ENCODE measurements around the gene RALGDS. TPM values are rescaled to one million over a fixed set of nuclear protein-coding genes. Genes with fewer than 3 reads are reported as not detected.

RALGDS gene
- total RNA-seq, 1 donor from 2014 or later: 66.3 TPM

DNA sequence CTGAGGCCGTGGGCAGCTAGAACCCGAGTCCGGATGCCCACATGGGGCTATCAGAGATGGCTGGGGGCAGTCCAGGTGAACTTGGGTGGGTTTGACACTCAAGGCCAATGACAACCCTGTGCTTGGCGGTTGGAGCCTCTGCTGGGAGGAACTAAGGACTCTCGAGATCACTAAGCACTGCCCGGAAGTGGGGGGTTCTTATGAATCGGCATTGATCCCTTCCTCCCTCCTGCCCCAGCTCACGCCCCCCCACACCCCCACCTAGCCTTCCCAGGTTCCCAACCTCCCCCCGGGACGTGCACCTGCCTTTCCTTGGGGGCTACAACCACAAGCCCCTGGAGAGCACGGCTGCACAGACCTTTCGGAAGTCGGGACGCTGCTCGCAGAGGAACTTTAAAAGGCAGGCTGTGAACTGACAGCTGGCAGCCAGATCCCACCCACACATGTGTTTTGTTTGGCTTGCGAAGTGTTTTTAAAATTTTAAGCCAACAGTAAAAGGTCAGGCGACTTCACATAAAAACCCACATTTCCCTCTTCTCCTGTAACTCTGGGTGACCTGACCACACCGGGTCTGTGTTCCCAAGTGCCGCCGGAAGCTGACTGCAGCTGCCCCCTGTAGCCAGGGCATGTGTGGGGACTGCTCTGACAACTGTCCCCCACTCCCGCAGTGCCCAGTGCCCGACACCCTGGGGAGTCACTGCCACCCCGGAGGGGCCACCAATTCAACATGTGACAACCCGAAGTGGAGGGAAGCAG is 5.1 kb upstream of the RALGDS start:
- Histone ChIP-seq H3K27me3 (no peaks in the 10 kb centered on the region), H3K36me3 (no peaks in the 10 kb centered on the region), H3K27ac (peak overlapping the region; percentile 83), H3K4me3 (peak overlapping the region; percentile 41), H3K9me3 (no peaks in the 10 kb centered on the region), H3K4me1 (peaks cover 49% of the 10 kb centered on the region)
- DNase-seq (peak; percentile 75), ATAC-seq (peak; percentile 1)
- intact Hi-C loops (cut with DNase I): no loop called here
- TF ChIP-seq, protein P1, sequence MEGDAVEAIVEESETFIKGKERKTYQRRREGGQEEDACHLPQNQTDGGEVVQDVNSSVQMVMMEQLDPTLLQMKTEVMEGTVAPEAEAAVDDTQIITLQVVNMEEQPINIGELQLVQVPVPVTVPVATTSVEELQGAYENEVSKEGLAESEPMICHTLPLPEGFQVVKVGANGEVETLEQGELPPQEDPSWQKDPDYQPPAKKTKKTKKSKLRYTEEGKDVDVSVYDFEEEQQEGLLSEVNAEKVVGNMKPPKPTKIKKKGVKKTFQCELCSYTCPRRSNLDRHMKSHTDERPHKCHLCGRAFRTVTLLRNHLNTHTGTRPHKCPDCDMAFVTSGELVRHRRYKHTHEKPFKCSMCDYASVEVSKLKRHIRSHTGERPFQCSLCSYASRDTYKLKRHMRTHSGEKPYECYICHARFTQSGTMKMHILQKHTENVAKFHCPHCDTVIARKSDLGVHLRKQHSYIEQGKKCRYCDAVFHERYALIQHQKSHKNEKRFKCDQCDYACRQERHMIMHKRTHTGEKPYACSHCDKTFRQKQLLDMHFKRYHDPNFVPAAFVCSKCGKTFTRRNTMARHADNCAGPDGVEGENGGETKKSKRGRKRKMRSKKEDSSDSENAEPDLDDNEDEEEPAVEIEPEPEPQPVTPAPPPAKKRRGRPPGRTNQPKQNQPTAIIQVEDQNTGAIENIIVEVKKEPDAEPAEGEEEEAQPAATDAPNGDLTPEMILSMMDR (IDR thresholded peaks at IDR 0.05): no peak

DNA sequence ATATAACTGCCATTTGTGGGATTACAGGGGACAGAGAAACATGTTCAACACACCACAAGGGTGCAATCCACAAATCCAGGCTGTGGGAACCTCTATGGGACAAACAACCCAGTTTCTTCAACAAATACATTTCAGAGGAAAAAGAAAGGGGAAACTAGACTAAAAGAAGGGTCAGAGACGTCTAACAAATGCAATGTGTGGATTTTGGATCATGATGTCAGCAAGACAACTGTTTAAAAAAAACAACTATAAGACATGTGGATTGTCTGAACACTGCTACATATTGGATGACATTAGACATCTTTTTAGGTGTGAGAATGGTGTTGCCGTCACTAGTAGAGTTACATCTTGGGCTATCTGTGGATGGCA is 3.9 kb upstream of the RALGDS start:
- intact Hi-C loops (cut with DNase I): no loop called here
- Histone ChIP-seq H3K36me3 (no peaks in the 10 kb centered on the region), H3K27ac (no peak overlapping the region), H3K9me3 (no peaks in the 10 kb centered on the region), H3K4me1 (peaks cover 52% of the 10 kb centered on the region), H3K4me3 (no peak overlapping the region), H3K27me3 (no peaks in the 10 kb centered on the region)
- DNase-seq (no peak), ATAC-seq (no peak)
- TF ChIP-seq, protein P1 (IDR thresholded peaks at IDR 0.05): no peak

DNA sequence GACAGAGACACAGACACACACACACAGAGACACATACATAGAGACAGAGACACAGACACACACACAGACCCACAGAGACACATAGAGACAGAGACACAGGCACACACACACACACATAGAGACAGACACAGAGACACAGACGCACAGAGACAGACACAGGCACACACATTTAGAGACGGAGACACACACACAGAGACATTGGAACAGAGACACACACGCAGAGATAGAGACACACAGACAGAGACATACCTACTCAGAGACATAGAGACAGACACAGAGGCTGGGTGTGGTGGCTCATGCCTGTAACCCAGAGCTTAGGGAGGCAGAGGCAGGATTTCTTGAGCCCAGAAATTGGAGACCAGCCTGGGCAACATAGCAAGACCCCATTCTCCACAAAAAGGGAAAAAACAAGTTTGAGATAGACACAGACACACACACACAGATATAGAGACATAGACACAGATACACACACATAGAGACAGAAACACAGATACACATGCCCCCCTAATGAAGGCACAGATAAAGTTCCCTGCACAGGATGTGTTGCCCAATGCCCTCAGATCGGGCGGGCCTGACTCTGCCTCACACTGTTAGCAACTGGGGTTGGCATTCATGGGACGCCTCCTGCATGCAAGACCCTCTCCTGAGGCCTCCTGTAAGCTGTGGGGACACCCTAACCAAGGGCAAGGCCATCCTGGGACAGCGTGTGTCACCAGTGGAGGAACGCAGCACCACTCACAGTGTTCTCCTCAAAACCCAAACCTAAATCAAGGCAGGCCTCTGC is 3.3 kb upstream of the RALGDS start:
- intact Hi-C loops (cut with DNase I): no loop called here
- no peaks in the 10 kb centered on the region for H3K27me3 ChIP-seq
- ATAC-seq: no peak
- peaks cover 58% of the 10 kb centered on the region for H3K4me1 ChIP-seq
- no peak for DNase-seq
- no peak overlapping the region for H3K4me3 ChIP-seq
- H3K27ac ChIP-seq: no peak overlapping the region
- no peaks in the 10 kb centered on the region for H3K9me3 ChIP-seq
- TF ChIP-seq, protein P1 (IDR thresholded peaks at IDR 0.05): no peak
- no peaks in the 10 kb centered on the region for H3K36me3 ChIP-seq

DNA sequence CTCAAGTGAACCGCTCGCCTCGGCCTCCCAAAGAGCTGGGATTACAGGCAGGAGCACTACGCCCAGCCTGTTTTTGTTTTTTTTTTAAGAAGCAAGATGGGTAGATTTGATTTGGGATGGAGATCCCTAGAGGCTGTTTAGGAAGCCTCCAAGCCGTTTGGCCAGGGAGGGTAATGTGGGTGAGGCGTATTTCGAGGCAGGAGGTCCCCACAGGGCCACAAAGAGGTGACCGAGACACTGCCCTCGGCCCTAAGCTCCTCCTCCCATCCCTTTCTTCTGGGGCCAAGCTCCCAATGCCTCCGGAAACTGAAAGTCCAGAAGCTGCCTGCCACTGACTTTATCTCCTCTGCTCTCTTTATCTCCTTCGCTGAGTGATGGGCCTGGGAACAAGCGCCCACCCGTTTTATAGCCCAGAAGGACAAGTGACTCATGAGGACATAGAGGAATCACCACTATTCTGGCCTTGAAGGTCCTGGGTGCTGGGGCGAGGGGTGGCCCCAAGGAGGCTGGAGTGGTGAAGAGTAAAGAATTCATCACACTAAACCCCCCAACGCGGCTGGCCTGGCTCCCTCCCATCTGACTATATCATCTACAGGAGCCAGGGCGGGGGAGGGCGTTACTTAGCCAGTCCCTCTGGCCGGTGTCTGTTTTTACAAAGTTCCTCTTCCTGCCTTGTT is 2.0 kb upstream of the RALGDS start:
- Histone ChIP-seq H3K4me3 (no peak overlapping the region), H3K36me3 (no peaks in the 10 kb centered on the region), H3K9me3 (no peaks in the 10 kb centered on the region), H3K27ac (peak overlapping the region; percentile 82), H3K4me1 (peaks cover 69% of the 10 kb centered on the region), H3K27me3 (no peaks in the 10 kb centered on the region)
- intact Hi-C loops (cut with DNase I): no loop called here
- no peak for ATAC-seq
- DNase-seq: no peak
- TF ChIP-seq, protein P1 (IDR thresholded peaks at IDR 0.05): no peak

DNA sequence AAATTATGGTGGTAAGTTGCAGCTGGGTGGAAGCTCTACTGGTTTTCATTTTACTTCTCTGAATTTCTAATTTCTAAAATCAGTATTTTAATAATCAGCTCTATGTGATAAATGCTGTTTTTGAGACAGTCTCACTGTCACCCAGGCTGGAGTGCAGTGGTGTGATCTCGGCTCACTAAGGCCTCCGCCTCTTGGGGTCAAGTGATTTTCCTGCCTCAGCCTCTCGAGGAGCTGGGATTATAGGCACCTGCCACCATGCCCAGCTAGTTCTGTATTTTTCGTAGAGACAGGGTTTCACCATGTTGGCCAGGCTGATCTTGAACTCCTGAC is 1.5 kb upstream of the RALGDS start:
- Histone ChIP-seq H3K27ac (peak overlapping the region; percentile 82), H3K4me3 (no peak overlapping the region), H3K36me3 (no peaks in the 10 kb centered on the region), H3K4me1 (peaks cover 69% of the 10 kb centered on the region), H3K9me3 (no peaks in the 10 kb centered on the region), H3K27me3 (no peaks in the 10 kb centered on the region)
- ATAC-seq (no peak), DNase-seq (no peak)
- intact Hi-C loops (cut with DNase I): no loop called here
- TF ChIP-seq, protein P1 (IDR thresholded peaks at IDR 0.05): no peak

Measured in upper lobe of right lung (tissue), 1 donor.